Heart left ventricle (tissue), 16 donors: ENCODE measurements around the gene TXNRD2. TPM values are rescaled to one million over a fixed set of nuclear protein-coding genes. Genes with fewer than 3 reads are reported as not detected.
A peak's percentile ranks its signal among the peaks of the same experiment; 100 is the strongest.

Source experiments
- ATAC-seq, 4 donors: fragments of 200-7000 bp; cut with Tn5 transposase; one replicate each; pipeline ENCODE4 v1.9.1; 2020 to 2022; ENCODE audit warnings: moderate library complexity in 4 of 4, mild to moderate bottlenecking in 3 of 4, moderate number of reproducible peaks in 1 of 4
- DNase-seq, 5 donors: peaks; one replicate each; pipeline ENCODE4 v3.0.0-alpha.2; 2020
- H3K27ac ChIP-seq, 12 donors: fragments of 200-600 bp; sonication (generic) in 4 of 12; one replicate each; pipeline versions ENCODE4 v1.5.0 to v1.8.0; 2016 to 2022; ENCODE audit warnings: mild to moderate bottlenecking in 2 of 12
- H3K27me3 ChIP-seq, 9 donors: fragments of 200-600 bp; sonication (generic) in 2 of 9; one replicate each; pipeline versions ENCODE4 v1.5.1 to v1.8.0; 2016 to 2022; ENCODE audit warnings: mild to moderate bottlenecking in 3 of 9
- H3K36me3 ChIP-seq, 9 donors: fragments of 200-600 bp; sonication (generic) in 2 of 9; one replicate each; pipeline versions ENCODE4 v1.5.0 to v1.8.0; 2018 to 2022; ENCODE audit warnings: mild to moderate bottlenecking in 2 of 9
- H3K4me1 ChIP-seq, 12 donors: fragments of 200-600 bp; sonication (generic) in 4 of 12; one replicate each; pipeline versions ENCODE4 v1.5.0 to v1.8.0; 2016 to 2022; ENCODE audit warnings: mild to moderate bottlenecking in 3 of 12
- H3K4me3 ChIP-seq, 12 donors: fragments of 200-600 bp; sonication (generic) in 4 of 12; one replicate each; pipeline versions ENCODE4 v1.5.0 to v1.8.0; 2017 to 2022; ENCODE audit warnings: mild to moderate bottlenecking in 9 of 12, moderate library complexity in 4 of 12
- H3K9me3 ChIP-seq, 12 donors: fragments of 200-600 bp; sonication (generic) in 4 of 12; one replicate each; pipeline versions ENCODE4 v1.5.0 to v1.8.0; 2016 to 2022; ENCODE audit warnings: mild to moderate bottlenecking in 1 of 12
- POLR2A ChIP-seq, 2 donors: fragments of 450-650 bp; IDR thresholded peaks; one replicate each; pipeline ENCODE4 v1.6.1; 2017; ENCODE audit warnings: antibody characterized with exemption in 2 of 2, mild to moderate bottlenecking in 2 of 2, moderate library complexity in 2 of 2
- WGBS, 4 donors: extraction: QIAGEN DNeasy Blood & Tissue Kit in 2 of 4; methylation state at CpG; one replicate each; pipeline versions ENCODE4 v1.1.5 to v1.1.7; 2013 to 2018; 5-methylcytosine and 5-hydroxymethylcytosine counted together
- intact Hi-C, 10 donors: fragments of 100-400 bp; cut with DNase I; formaldehyde crosslinking; loops; one replicate each; pipeline versions ENCODE4 v1.11.1 to v1.14.2; 2022
- polyA plus RNA-seq, 2 donors: library from polyadenylated mRNA; stranded (reverse); fragments of 200-250 nt; gene quantifications; one replicate each; pipeline ENCODE4 v1.2.3, GENCODE V29; 2013
- total RNA-seq, 9 donors: library from RNA; depleted of rRNA in 2 of 9; stranded (reverse); fragments of >200 nt in 2 of 9; fragmentation: NEBNext Ultra II Directional in 3 of 9; extraction: Animal tissue kit (Norgen Biotek cat#: 25700) in 3 of 9; gene quantifications; one replicate each; pipeline versions ENCODE4 v1.1.0 to v1.2.4, GENCODE V29; 2016 to 2023
- TF ChIP-seq, protein P1 (sequence below), 12 donors: fragments of 200-600 bp; sonication (generic) in 4 of 12; IDR thresholded peaks; one replicate each; pipeline versions ENCODE4 v1.5.0 to v1.8.0; 2018 to 2022; ENCODE audit warnings: antibody characterized with exemption in 12 of 12, mild to moderate bottlenecking in 5 of 12
- donor health status: ischemic (EF 13 %, LVEDD 7.1; RV severe dilation, severe dysfunction).
- donor health status: healthy with polysubstance abuse.
- donor health status: DM: no; HTN: yes; CAD: no.
- donor health status: DM: no; HTN: no; CAD: no.
- donor health status: ischemic (EF 25% LVEDD 6.9; RV normal size, moderate dysfunction).
- donor health status: ischemic (EF 25% LVEDD 5.7; RV mildly dilated, moderate dysfunction).
- donor health status: healthy.
- donor health status: DM: yes; HTN: yes; CAD: no.
- donor health status: ischemic (EF 35%, LVEDD 5.7; RV mildly dilated, moderate dysfunction).
- donor health status: nonischemic (EF 11% LVEDD 7.7; RV severe dilation, severe dysfunction).
- donor health status: DM: yes; HTN: yes; CAD: no.
- donor health status: PGD.
- donor health status: ischemic (EF 29% LVEDD 5.4; RV normal size, mild dysfunction).
- donor health status: nonischemic (EF 23%, LVEDD 6.1; RV moderate dilation, normal function).

The TXNRD2 gene
- total and polyA plus RNA-seq, 11 donors: 23.4 to 60.2 (median 33.5) TPM

DNA sequence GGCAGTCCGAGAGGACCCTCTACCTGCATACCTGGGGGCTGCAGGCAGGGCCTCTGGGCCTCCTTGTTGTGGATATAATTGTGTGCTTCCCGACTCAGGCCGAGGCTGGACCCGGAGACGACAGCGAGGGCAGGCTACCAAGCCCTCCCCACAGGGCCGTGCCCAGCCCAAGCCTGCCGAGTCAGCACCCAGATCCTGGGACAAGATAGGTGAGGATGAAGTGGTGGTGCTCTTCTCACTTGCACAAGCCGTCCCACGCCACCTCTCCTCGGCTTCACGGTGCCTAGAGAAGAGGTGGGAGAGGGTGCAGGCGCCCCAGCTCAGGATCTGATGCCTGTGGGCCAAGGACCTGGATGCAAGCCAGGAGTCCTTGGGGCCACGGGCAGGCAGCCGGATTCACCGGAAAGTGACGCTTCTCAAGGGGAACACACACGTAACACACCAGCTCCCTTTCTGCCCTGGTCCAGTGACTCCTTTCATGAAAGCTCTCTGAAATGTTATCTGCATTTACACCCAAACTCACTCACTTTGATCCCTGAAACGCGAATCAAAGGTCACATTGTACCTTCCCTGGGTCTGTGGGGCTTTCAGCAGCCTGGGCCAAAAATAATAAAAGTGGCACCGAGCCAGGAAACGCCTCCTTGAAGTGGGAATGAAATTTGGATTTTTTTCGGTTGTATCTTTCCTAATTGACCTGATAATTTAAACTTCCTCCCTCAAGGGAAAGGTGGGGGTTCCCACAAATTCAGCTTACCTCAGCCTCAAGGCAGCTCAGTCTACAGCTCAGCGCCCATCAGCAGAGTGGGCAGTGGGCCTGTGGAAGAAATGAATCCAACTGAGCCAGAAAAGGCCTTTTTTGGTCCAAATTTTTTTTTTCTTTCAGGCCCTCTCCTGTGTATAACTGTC is 85.9 kb downstream of the TXNRD2 start:
- no peaks in the 10 kb centered on the region for H3K9me3 ChIP-seq
- no peaks in the 10 kb centered on the region for H3K27me3 ChIP-seq
- TF ChIP-seq, protein P1, sequence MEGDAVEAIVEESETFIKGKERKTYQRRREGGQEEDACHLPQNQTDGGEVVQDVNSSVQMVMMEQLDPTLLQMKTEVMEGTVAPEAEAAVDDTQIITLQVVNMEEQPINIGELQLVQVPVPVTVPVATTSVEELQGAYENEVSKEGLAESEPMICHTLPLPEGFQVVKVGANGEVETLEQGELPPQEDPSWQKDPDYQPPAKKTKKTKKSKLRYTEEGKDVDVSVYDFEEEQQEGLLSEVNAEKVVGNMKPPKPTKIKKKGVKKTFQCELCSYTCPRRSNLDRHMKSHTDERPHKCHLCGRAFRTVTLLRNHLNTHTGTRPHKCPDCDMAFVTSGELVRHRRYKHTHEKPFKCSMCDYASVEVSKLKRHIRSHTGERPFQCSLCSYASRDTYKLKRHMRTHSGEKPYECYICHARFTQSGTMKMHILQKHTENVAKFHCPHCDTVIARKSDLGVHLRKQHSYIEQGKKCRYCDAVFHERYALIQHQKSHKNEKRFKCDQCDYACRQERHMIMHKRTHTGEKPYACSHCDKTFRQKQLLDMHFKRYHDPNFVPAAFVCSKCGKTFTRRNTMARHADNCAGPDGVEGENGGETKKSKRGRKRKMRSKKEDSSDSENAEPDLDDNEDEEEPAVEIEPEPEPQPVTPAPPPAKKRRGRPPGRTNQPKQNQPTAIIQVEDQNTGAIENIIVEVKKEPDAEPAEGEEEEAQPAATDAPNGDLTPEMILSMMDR (IDR thresholded peaks at IDR 0.05): no peak
- peak in 1 of 2 donors; percentile 14 for TF ChIP-seq POLR2A (IDR thresholded peaks at IDR 0.05)
- DNase-seq: peak in 4 of 5 donors; percentile 35 to 75 (median 69)
- H3K4me1 ChIP-seq: peaks cover 0 to 32% (median 24%) of the 10 kb centered on the region in 12 donors
- WGBS, 4 donors: 6 to 11% (median 7%) methylated on average over 16 to 24 of the region's 24 CpGs
- intact Hi-C loops: loop anchor here in 2 of 10 donors (10.0 kb wide), 2 partner anchors 59 to 1761 kb away; no protein-coding TSS in a partner anchor
- ATAC-seq: peak; percentile 1 to 23 (median 7)
- H3K27ac ChIP-seq: peak overlapping the region; percentile 83 to 96 (median 93)
- peak overlapping the region; percentile 63 to 97 (median 80) for H3K4me3 ChIP-seq
- peaks cover 0 to 21% (median 12%) of the 10 kb centered on the region in 9 donors for H3K36me3 ChIP-seq

DNA sequence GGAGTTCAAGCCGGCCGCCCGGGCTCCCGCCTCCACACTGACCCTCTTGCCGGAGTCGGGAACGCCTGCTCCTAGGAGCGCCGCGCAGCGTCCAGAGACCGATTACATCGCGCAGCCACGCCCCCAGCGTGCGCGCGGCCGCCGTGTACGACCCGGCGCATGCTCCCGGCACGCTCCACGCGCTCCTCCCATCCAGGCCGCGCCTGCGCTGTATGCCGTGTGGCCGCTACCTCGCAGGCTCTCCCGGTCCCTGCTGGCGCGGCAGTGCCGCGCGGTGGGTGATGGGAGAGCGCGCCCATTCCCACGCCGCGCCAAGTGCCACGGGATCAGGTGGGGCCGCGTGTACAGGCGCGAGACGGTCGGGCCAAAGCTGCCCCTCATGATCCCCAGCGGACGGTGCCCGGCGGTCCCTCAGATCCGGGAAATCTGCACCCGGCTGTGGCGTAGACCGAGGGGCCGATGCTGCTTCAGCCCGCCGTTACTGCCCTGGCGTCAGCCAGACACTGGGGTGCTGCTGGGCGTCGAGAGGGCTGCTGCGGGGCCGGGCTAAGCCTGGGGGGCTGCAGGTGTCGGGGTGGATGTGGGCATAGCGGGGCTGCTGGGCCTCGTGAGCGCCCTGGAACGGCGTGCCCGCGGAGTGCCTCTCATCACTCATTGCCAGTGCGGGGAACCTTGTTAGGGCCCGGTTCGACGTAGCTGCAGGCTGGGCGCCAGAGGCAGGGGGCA is 86.7 kb downstream of the TXNRD2 start, which contains the start of the genes GNB1L and RTL10:
GNB1L (minus strand) TSS at position 97 of the 726 bp plus-strand sequence. CDS start 33,519 bp downstream, outside the sequence.
RTL10 (minus strand) TSS at position 97 of the 726 bp plus-strand sequence. CDS start 2,613 bp downstream, outside the sequence.
- peak; percentile 97 to 99 (median 98) for DNase-seq
- peak; percentile 99 for ATAC-seq
- Histone ChIP-seq H3K27ac (peak within 1 kb of the TSS; percentile 83 to 96 (median 93)), H3K36me3 (peaks cover 0 to 26% (median 14%) of the 10 kb centered on the region in 9 donors), H3K27me3 (no peaks in the 10 kb centered on the region), H3K9me3 (no peaks in the 10 kb centered on the region), H3K4me1 (peaks cover 0 to 32% (median 24%) of the 10 kb centered on the region in 12 donors), H3K4me3 (peak within 1 kb of the TSS; percentile 63 to 97 (median 80))
- 0 to 1% (median 0%) methylated on average over 21 to 81 of the region's 81 CpGs for WGBS, 4 donors
- TF ChIP-seq POLR2A (IDR thresholded peaks at IDR 0.05): peak in 1 of 2 donors; percentile 97
- TF ChIP-seq, protein P1 (IDR thresholded peaks at IDR 0.05): peak in 5 of 12 donors; percentile 4 to 42 (median 19)
- intact Hi-C loops: loop anchor here in 3 of 10 donors (5.0 to 10.0 kb wide), 7 partner anchors 48 to 1760 kb away; partner anchors contain the start of genes COMT (in 1 of the 3), TBX1 (in 1 of the 3) and TXNRD2 (in 1 of the 3)

- ATAC-seq: peak; percentile 0 to 4 (median 1)
Observed at GRCh38 chr22:19853879-19854777, 87.5 kb downstream of the TXNRD2 start.

More at GRCh38 chr22:19853879-19854777, 87.5 kb downstream of the TXNRD2 start:
- peak overlapping the region; percentile 68 to 96 (median 93) for H3K27ac ChIP-seq
- WGBS, 4 donors: 2 to 4% (median 3%) methylated on average over 20 to 49 of the region's 49 CpGs
- intact Hi-C loops: loop anchor here in 3 of 10 donors (5.0 to 10.0 kb wide), 7 partner anchors 47 to 1759 kb away; partner anchors contain the start of genes COMT (in 1 of the 3), TBX1 (in 1 of the 3) and TXNRD2 (in 1 of the 3)
- H3K4me3 ChIP-seq: peak overlapping the region; percentile 63 to 97 (median 80)
- H3K36me3 ChIP-seq: peaks cover 0 to 31% (median 14%) of the 10 kb centered on the region in 9 donors
- peaks cover 0 to 32% (median 24%) of the 10 kb centered on the region in 12 donors for H3K4me1 ChIP-seq
- H3K9me3 ChIP-seq: no peaks in the 10 kb centered on the region
- TF ChIP-seq, protein P1 (IDR thresholded peaks at IDR 0.05): no peak
- TF ChIP-seq POLR2A (IDR thresholded peaks at IDR 0.05): no peak
- no peaks in the 10 kb centered on the region for H3K27me3 ChIP-seq
- peak in 3 of 5 donors; percentile 20 to 55 (median 30) for DNase-seq
